Coronary artery (tissue), 2 donors: ENCODE data around the gene AP1S3.

Experiments
- DNase-seq: peaks from one replicate; pipeline ENCODE4 v3.0.0-alpha.2; 2017; ENCODE audit warnings: low spot score
- H3K27ac ChIP-seq, 2 donors: fragments of 200-600 bp; sonication (generic); one replicate each; pipeline ENCODE4 v1.5.1; 2016 to 2019
- H3K4me3 ChIP-seq: fragments of 200-600 bp; sonication (generic); 2 replicates; pipeline ENCODE4 v1.5.1; 2016; ENCODE audit warnings: mild to moderate bottlenecking, moderate library complexity
- CTCF ChIP-seq: fragments of 200-600 bp; sonication (generic); IDR thresholded peaks from one replicate; pipeline ENCODE4 v1.5.1; 2019; ENCODE audit warnings: antibody characterized with exemption

AP1S3 gene

DNA sequence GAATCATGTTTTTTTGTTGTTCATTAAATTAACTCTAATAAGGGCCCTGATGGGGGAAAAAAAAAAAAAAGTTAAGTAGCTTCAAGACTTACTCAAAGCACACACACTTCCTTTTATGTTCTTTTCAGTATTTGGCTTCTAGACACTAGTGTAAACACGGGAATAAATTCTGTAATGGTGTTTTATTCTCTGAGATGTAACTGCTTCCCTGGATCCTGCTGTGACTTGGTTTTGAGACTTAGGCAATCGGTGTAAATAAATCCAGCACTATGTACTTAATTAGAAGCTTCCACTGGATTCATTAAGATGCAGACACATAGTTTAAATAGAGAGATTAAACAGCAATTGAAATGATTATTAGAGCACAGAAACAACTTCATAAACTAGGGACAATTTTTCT, 26.1 kb upstream of the AP1S3 start:
- DNase-seq = no peak
- Histone ChIP-seq H3K27ac (no peak overlapping the region), H3K4me3 (no peak overlapping the region)
- no peak for TF ChIP-seq CTCF

DNA sequence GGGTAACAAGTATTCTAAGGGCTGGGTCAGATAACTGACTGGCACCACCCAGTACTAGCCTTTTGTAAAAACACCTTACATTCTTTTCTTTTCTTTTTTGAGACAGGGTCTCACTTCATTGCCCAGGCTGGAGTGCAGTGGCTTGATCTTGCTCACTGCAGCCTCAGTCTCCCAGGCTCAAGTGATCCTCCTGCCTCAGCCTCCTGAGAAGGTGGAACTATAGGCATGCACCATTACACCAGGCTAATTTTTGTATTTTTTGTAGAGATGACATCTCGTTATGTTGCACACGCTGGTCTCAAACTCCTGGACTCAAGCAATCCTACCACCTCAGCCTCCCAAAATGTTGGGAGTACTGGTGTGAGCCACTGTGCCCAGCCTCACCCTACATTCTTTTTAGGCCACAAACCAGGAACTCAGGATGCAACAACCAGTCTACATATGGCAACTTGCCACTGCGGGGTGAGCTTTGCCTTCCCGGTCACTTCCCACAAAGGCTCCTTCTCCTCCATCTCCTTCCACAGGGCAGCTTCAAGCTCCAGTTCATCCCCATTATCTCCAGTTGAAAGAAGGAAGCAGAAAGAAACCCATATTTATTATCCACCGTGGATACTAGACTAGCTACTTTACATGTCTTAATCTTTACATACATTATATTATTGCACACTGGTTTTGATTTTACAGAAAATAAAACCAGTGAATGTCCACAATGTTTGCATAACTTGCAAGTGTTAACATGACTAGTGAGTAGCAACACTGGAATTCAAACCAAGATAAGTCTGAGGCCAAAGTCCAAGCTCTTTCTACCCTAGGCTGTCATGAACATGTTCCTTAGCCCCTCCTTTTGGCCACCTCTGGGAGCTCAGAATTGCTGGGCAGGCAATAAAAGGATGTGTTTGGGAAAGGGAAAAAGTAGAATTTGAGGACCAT, 23.7 kb upstream of the AP1S3 start:
- Histone ChIP-seq H3K4me3 (no peak overlapping the region), H3K27ac (no peak overlapping the region)
- DNase-seq = no peak
- TF ChIP-seq CTCF = no peak

GRCh38 chr2:223859070-223859469, 21.7 kb upstream of the AP1S3 start:
- TF ChIP-seq CTCF = no peak
- DNase-seq = no peak
- H3K27ac ChIP-seq = no peak overlapping the region
- no peak overlapping the region for H3K4me3 ChIP-seq

DNA sequence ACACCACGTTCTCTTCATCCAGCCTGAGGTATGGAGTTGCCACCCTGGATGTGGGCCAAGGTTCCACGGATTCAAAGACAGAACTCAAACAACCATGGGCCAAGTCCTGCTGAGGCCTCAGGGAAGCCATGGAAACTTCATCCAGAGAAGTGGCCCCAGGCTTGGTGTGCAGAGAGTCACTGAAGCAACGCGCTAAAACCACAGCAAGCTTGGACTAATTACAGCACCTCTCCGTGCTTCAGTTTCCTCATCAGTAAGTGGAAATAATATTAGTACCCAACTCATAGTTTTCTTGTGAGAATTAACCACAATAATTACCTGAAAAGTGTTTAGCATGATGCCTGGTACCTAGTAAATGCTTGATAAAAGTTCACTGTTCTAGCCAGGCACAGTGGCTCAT, 19.2 kb upstream of the AP1S3 start:
- Histone ChIP-seq H3K27ac (no peak overlapping the region), H3K4me3 (no peak overlapping the region)
- no peak for DNase-seq
- TF ChIP-seq CTCF = no peak

GRCh38 chr2:223856021-223856420, 18.6 kb upstream of the AP1S3 start:
- Histone ChIP-seq H3K27ac (no peak overlapping the region), H3K4me3 (no peak overlapping the region)
- no peak for TF ChIP-seq CTCF
- DNase-seq = no peak

- DNase-seq = no peak
- Histone ChIP-seq H3K4me3 (no peak overlapping the region), H3K27ac (no peak overlapping the region)
- no peak for TF ChIP-seq CTCF
Measured at GRCh38 chr2:223855426-223855825, 18.0 kb upstream of the AP1S3 start.

GRCh38 chr2:223854741-223855140, 17.4 kb upstream of the AP1S3 start:
- no peak overlapping the region for H3K27ac ChIP-seq
- no peak for DNase-seq

More at GRCh38 chr2:223854741-223855140, 17.4 kb upstream of the AP1S3 start:
- no peak overlapping the region for H3K4me3 ChIP-seq
- TF ChIP-seq CTCF = no peak
